ENCODE measurements around the gene RNF166.

GRCh38 chr16:88722784-88723506 is 16.7 kb upstream of the RNF166 start:
- TF ChIP-seq, protein P1, sequence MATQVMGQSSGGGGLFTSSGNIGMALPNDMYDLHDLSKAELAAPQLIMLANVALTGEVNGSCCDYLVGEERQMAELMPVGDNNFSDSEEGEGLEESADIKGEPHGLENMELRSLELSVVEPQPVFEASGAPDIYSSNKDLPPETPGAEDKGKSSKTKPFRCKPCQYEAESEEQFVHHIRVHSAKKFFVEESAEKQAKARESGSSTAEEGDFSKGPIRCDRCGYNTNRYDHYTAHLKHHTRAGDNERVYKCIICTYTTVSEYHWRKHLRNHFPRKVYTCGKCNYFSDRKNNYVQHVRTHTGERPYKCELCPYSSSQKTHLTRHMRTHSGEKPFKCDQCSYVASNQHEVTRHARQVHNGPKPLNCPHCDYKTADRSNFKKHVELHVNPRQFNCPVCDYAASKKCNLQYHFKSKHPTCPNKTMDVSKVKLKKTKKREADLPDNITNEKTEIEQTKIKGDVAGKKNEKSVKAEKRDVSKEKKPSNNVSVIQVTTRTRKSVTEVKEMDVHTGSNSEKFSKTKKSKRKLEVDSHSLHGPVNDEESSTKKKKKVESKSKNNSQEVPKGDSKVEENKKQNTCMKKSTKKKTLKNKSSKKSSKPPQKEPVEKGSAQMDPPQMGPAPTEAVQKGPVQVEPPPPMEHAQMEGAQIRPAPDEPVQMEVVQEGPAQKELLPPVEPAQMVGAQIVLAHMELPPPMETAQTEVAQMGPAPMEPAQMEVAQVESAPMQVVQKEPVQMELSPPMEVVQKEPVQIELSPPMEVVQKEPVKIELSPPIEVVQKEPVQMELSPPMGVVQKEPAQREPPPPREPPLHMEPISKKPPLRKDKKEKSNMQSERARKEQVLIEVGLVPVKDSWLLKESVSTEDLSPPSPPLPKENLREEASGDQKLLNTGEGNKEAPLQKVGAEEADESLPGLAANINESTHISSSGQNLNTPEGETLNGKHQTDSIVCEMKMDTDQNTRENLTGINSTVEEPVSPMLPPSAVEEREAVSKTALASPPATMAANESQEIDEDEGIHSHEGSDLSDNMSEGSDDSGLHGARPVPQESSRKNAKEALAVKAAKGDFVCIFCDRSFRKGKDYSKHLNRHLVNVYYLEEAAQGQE (IDR thresholded peaks at IDR 0.05; ENCODE audit: insufficient read depth in 1 of 2, low read depth in 2 of 2, low read length in 2 of 2) = no peak
- TF ChIP-seq POLR2AphosphoS5 (IDR thresholded peaks at IDR 0.05; ENCODE audit: low read depth, low read length) = no peak

All from PFSK-1 (cell line).